ENCODE measurements around the gene SPRY1. TPM values are rescaled to one million over a fixed set of nuclear protein-coding genes. Genes with fewer than 3 reads are reported as not detected.

SPRY1 gene
- total RNA-seq, 4 donors from 2014 or later: 113 to 381 (median 206) TPM

DNA sequence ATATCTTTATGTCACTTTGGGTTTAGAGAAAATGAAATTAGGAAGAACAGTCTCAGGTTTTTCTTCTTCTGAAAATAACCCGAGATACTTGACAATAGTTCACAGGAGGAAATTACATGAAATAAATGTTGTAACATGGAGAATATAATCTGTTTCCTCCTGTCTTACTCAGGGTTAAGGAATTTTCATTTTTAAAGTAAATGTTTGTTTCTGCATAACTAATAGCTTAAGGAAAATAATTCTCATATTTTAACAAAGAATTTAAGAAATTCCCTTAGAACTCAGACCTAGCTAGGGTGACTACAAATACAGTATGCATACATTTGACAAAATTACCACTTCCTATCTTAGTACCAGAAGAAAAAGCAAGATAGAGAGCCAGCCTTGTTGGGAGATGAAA is 17.2 kb upstream of the SPRY1 start:
- Histone ChIP-seq H3K27me3 (no peaks in the 10 kb centered on the region), H3K9me3 (no peaks in the 10 kb centered on the region), H3K4me3 (no peak overlapping the region), H3K4me1 (peaks cover 10% of the 10 kb centered on the region), H3K36me3 (no peaks in the 10 kb centered on the region), H3K27ac (no peak overlapping the region)
- no peak for DNase-seq (ENCODE audit: low spot score in 2 of 2)
- TF ChIP-seq POLR2AphosphoS5 (IDR thresholded peaks at IDR 0.05): no peak
- TF ChIP-seq EP300 (IDR thresholded peaks at IDR 0.05): no peak
- TF ChIP-seq, protein P1, sequence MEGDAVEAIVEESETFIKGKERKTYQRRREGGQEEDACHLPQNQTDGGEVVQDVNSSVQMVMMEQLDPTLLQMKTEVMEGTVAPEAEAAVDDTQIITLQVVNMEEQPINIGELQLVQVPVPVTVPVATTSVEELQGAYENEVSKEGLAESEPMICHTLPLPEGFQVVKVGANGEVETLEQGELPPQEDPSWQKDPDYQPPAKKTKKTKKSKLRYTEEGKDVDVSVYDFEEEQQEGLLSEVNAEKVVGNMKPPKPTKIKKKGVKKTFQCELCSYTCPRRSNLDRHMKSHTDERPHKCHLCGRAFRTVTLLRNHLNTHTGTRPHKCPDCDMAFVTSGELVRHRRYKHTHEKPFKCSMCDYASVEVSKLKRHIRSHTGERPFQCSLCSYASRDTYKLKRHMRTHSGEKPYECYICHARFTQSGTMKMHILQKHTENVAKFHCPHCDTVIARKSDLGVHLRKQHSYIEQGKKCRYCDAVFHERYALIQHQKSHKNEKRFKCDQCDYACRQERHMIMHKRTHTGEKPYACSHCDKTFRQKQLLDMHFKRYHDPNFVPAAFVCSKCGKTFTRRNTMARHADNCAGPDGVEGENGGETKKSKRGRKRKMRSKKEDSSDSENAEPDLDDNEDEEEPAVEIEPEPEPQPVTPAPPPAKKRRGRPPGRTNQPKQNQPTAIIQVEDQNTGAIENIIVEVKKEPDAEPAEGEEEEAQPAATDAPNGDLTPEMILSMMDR (IDR thresholded peaks at IDR 0.05): no peak
- TF ChIP-seq POLR2A (IDR thresholded peaks at IDR 0.05): no peak
- WGBS: 85% methylated on average over 1 of the region's 1 CpG

DNA sequence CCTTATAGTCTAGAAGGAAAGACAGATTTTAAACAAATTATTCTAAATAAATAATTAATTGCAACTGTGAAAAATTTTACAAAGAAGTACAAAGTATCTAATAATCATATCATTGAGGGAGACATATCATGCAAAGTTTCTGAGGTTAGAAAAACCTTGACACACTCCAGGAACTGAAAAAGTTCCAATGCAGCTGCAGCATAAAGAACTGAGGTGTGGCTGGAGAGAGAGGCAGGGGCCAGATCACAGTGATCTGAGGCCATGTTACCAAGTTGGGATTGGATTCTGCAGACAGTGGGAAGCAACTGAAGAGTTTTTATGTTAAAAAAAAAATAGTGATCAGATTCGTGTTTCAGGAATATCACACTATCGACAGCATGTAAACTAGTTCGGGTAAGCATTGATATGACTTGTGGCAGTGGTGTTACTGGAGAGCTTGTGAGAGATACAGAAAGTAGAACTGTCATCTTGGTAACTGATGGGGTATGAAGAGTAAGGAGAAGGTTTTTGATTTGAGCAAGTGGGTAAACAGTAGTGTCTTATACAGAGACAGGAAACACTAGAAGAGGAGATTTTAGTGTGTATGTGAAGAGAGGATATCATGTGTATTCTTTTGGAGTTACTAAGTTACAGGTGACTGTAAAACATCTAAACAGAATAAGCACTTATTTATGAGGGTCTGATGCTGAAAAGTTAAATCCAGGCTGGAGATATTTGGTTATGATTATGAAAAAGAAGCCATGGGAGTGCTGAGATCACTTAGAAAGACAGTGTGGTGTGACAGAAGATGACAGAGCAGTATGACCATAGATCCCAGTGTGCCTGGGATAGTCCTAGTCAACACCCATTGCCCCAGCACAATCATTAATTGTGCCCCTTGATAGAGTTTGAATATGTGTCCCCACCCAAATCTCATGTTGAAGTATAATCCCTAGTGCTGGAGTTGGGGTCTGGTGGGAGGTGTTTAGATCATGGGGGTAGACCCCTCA is 15.6 kb upstream of the SPRY1 start:
- no peaks in the 10 kb centered on the region for H3K9me3 ChIP-seq
- H3K36me3 ChIP-seq: no peaks in the 10 kb centered on the region
- TF ChIP-seq EP300 (IDR thresholded peaks at IDR 0.05) (no peak), POLR2A (IDR thresholded peaks at IDR 0.05) (no peak), POLR2AphosphoS5 (IDR thresholded peaks at IDR 0.05) (no peak)
- TF ChIP-seq, protein P1 (IDR thresholded peaks at IDR 0.05): no peak
- no peak overlapping the region for H3K27ac ChIP-seq
- no peak for DNase-seq (ENCODE audit: low spot score in 2 of 2)
- H3K4me1 ChIP-seq: peaks cover 13% of the 10 kb centered on the region
- H3K27me3 ChIP-seq: no peaks in the 10 kb centered on the region
- no peak overlapping the region for H3K4me3 ChIP-seq
- WGBS: 86% methylated on average over 3 of the region's 3 CpGs

DNA sequence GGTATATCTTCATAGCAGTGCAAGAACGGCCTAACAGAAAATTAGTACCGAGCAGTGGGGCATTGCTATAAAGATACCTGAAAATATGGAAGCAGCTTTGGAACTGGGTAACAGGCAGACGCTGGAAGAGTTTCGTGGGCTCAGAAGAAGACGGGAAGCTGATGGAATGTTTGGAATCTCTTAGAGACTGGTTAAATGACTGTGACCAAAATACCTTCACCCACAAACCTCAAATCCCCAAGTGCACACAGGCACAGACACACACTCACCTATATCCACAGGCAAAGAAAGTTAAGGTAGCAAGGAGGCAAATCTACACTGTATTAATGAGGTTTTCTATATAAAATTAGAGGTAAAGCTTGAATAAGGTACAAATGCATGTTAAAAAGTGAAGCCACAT is 14.6 kb upstream of the SPRY1 start:
- peaks cover 20% of the 10 kb centered on the region for H3K4me1 ChIP-seq
- H3K36me3 ChIP-seq: no peaks in the 10 kb centered on the region
- no peak overlapping the region for H3K4me3 ChIP-seq
- H3K27ac ChIP-seq: no peak overlapping the region
- DNase-seq (ENCODE audit: low spot score in 2 of 2): no peak
- TF ChIP-seq EP300 (IDR thresholded peaks at IDR 0.05) (no peak), POLR2AphosphoS5 (IDR thresholded peaks at IDR 0.05) (no peak), POLR2A (IDR thresholded peaks at IDR 0.05) (no peak)
- TF ChIP-seq, protein P1 (IDR thresholded peaks at IDR 0.05): no peak
- 85% methylated on average over 5 of the region's 5 CpGs for WGBS
- H3K27me3 ChIP-seq: no peaks in the 10 kb centered on the region
- no peaks in the 10 kb centered on the region for H3K9me3 ChIP-seq

DNA sequence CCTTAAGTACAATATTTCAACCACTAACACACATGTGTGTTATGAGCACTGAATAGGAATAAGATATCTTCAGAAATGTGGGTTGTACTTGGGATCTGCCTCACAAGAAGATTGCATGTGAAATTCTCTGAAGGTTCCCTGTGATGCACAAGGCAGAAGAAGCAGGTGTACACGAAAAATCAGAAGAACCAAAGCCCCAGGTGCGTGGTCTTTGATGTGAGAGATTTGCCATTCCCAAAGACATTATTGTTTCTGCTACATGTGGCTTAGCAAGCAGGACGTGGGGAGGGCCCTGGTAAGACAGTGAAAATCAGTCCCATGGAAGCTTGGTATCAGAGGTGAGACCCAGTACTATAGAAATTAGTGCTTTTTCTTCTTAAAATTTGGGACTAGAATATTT is 13.0 kb upstream of the SPRY1 start:
- no peak overlapping the region for H3K27ac ChIP-seq
- no peak for DNase-seq (ENCODE audit: low spot score in 2 of 2)
- TF ChIP-seq EP300 (IDR thresholded peaks at IDR 0.05): no peak
- no peak overlapping the region for H3K4me3 ChIP-seq
- H3K4me1 ChIP-seq: peaks cover 24% of the 10 kb centered on the region
- no peaks in the 10 kb centered on the region for H3K27me3 ChIP-seq
- WGBS: 85% methylated on average over 3 of the region's 3 CpGs
- H3K9me3 ChIP-seq: no peaks in the 10 kb centered on the region
- H3K36me3 ChIP-seq: no peaks in the 10 kb centered on the region

DNA sequence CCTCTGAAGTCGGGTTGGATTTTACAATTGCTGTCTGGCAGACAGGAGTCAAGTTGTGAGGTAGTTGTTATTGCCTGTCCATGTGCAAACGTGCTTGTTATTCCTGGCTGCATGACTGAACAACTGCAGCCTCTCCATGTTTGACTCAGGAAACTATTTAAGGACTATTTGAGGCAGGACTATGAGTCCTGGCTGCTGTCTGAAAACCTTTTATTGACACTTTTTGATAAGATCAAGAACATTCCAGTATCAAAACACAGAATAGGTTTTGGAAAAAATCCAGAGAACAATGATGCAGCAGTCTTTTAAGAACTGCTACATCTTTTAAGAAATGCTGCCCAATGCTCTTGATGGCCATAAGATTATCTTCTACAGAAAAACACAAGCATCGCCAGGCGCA is 10.0 kb upstream of the SPRY1 start:
- H3K36me3 ChIP-seq: no peaks in the 10 kb centered on the region
- H3K4me1 ChIP-seq: peaks cover 14% of the 10 kb centered on the region
- H3K4me3 ChIP-seq: no peak overlapping the region
- no peaks in the 10 kb centered on the region for H3K27me3 ChIP-seq
- 52% methylated on average over 4 of the region's 4 CpGs for WGBS
- H3K27ac ChIP-seq: no peak overlapping the region
- TF ChIP-seq POLR2AphosphoS5 (IDR thresholded peaks at IDR 0.05) (no peak), POLR2A (IDR thresholded peaks at IDR 0.05) (no peak)
- no peak for DNase-seq (ENCODE audit: low spot score in 2 of 2)
- H3K9me3 ChIP-seq: no peaks in the 10 kb centered on the region

DNA sequence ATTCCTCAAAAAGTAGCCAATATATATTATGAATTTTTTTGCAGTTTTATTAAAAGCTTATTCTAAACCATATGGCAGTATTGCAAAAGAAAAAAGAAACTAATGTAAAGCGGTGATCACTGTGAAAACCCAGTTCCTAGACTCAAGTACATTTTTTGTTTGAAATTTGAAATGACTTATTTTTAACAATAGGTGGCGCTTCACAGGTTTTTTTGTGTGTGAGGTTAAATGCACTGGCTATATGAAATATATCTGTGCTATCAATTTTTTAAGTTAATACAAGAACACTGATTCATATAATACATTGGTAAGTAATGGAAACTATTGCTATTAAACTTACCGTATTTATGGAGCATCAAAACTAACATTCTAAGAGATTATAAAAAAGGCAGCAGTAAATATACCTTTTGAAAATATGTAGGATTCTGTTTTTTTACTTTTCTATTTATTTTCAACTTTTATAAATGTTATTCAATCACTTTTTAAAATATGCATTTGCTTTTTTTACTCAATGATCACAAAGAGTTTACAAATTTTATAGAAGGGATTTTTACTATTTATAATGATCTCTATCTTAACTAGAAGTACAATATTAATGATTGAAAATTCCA is 5.6 kb upstream of the SPRY1 start:
- H3K27me3 ChIP-seq: no peaks in the 10 kb centered on the region
- H3K27ac ChIP-seq: no peak overlapping the region
- DNase-seq (ENCODE audit: low spot score in 2 of 2): no peak
- no peak overlapping the region for H3K4me3 ChIP-seq
- no peaks in the 10 kb centered on the region for H3K9me3 ChIP-seq
- WGBS: 47% methylated on average over 3 of the region's 3 CpGs
- no peak for TF ChIP-seq POLR2AphosphoS5 (IDR thresholded peaks at IDR 0.05)
- TF ChIP-seq, protein P1 (IDR thresholded peaks at IDR 0.05): peak; percentile 1 to 12
- H3K36me3 ChIP-seq: no peaks in the 10 kb centered on the region
- H3K4me1 ChIP-seq: peaks cover 12% of the 10 kb centered on the region
